HG03159 (cell line): ENCODE measurements around the gene RHOT1.
A peak's percentile ranks its signal among the peaks of the same experiment; 100 is the strongest.
"Not testable (repeated sequence)": the region's sequence is repeated elsewhere in the genome, so short reads cannot be mapped to it uniquely, and the experiment has no call there.

Source experiments
- ATAC-seq: cut with Tn5 transposase; IDR thresholded peaks from one replicate; pipeline ENCODE4 v1.9.1; 2021; ENCODE audit warnings: mild to moderate bottlenecking, moderate library complexity; ENCODE audit not compliant: unreplicated experiment

Gene RHOT1

GRCh38 chr17:32123782-32124181 lies 18.5 kb upstream of the RHOT1 start:
- ATAC-seq: no peak

- ATAC-seq: no peak
Measured at GRCh38 chr17:32124985-32125847, 17.1 kb upstream of the RHOT1 start.

GRCh38 chr17:32125848-32126153 lies 16.5 kb upstream of the RHOT1 start:
- no peak for ATAC-seq

- no peak for ATAC-seq
Measured at GRCh38 chr17:32126325-32126724, 16.0 kb upstream of the RHOT1 start.

DNA sequence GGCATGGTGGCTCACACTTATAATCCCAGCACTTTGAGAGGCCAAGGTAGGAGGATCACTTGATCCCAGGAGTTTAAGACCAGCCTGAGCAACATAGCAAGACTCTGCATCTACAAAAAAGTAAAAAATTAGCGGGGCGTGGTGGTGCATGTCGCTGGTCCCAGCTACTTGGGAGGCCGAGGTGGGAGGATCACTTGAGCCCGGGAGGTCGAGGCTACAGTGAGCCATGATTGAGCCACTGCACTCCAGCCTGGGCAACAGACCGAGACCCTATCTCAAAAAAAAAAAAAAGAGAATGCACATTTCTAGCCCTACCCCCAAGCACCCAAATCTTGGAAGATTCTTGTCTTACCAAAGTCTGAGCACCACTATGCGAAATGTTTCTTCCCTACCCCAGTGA lies 15.6 kb upstream of the RHOT1 start:
- no peak for ATAC-seq

- ATAC-seq: peak; percentile 78
Measured at GRCh38 chr17:32127158-32127897, 15.0 kb upstream of the RHOT1 start.

DNA sequence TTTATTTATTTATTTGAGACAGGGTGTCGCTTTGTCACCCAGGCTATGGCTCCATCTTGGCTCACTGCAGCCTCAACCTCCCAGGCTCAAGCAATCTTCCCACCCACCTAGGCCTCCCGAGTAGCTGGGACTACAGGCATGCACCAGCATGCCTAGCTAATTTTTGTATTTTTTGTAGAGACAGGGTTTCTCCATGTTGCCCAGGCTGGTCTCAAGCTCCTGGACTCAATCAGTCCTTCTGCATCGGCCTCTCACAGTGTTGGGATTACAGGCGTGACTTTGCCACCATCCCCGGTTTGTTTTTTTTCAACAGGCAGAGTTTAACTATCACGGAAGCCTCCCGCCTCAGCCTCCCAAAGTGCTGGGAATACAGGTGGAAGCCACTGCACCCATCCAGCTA lies 13.8 kb upstream of the RHOT1 start:
- ATAC-seq: not testable (repeated sequence)

- ATAC-seq: not testable (repeated sequence)
Measured at GRCh38 chr17:32135497-32136117, 6.7 kb upstream of the RHOT1 start.

- ATAC-seq: no peak
Measured at GRCh38 chr17:32136856-32137255, 5.4 kb upstream of the RHOT1 start.

GRCh38 chr17:32139504-32139903 lies 2.8 kb upstream of the RHOT1 start:
- ATAC-seq: not testable (repeated sequence)

DNA sequence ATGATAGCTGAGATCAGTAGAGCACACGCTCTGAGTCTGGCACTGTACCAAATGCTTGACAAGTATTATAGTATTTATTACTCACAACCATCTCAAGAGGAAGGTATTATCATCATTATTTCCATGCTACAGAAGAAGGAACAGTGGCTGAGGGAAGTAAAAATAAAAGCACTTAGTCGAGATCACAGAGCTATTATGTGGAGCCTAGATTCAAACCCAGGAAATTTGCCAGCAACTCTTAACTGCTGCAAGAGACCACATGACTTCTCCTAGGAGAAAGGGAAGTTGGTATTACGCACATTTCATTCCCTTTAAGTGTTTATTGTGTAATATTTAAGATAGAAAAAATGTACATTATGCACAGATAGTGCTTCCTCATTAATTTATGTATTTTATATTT lies 1.0 kb upstream of the RHOT1 start:
- no peak for ATAC-seq

DNA sequence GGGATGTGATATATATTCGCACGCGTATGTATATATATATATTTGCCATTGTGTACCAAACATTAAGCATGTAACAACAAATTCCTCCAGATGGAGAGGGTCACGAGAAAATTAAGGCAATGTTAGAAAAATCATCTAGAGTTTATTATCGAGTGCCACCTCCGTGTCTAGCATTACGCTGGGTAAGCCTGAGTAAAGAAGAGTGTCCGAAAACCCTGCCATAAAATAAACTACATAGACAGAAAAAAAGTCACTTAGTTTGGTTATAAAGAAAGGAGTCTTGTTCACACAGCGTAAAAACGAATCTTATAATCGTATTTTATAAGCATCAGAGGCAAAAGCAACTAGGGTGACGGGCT lies 644 bp upstream of the RHOT1 start:
- no peak for ATAC-seq

DNA sequence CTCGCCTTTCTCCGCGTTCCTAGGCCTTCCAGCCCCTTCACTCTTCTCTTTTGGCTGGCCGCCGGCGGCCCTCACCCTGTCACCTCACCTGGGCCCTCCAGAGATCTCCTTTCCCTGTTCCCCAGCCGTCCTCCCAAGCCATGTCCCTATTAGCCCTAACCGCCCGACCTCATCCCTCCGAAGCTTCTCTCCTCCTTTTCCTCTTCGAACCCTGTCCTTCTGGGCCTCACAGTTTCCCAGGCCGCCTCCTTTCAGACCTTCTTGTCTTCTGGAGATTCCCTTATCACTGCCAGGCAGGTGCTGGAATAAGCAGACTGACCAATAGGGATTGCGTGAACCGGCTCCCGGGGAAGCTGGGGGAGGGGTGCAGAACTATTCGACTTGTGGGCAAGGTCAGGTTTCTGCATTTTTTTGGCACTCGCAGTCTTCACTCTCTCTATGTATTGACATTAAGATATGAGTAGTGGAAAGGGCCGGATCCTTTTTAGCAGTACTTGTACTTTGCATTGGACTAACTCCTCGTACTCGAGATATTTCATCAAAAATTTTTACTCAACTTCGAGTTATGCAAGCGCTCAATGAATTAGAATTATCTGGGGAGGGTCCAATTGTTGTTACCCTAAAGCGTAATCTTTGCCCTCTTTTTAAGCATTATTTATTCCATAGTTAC lies 690 bp downstream of the RHOT1 start:
- no peak for ATAC-seq

DNA sequence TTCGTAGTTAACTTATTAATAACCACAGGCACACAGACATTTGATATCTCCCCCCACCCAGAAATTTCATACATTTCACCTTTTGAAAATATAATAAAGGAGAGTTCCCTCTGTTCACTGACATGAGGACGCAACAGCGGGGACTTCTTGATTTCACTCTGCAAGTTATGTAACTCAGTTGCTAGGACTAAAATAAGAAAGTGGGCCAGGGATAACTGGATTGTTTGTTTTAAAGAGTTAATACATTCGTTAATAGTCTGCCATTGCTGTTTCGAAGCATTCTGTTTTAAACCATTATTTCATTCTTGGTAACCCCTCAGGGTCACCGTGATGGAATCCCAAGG lies 1.2 kb downstream of the RHOT1 start:
- no peak for ATAC-seq

GRCh38 chr17:32144442-32144841 lies 2.1 kb downstream of the RHOT1 start:
- ATAC-seq: not testable (repeated sequence)

DNA sequence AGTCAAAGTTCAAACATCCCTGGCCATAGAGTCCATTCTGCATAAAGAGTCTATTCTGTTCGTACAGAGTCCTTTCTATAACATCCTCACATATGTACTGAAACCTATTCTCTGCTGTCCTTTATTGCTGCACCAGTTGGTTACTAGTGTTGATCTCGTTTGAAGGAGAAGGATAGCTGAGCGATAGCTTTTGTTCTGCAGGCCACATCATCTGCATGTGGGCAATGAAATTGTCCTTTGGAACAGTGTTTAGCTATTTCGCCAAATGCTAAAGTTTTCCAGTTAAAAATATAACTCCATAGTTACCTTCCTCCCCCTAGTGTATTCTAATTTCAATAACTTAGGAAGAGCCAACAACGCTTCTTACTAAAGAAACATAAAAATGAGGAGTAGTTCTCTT lies 6.0 kb downstream of the RHOT1 start:
- no peak for ATAC-seq

GRCh38 chr17:32150358-32150757 lies 8.1 kb downstream of the RHOT1 start:
- ATAC-seq: no peak

DNA sequence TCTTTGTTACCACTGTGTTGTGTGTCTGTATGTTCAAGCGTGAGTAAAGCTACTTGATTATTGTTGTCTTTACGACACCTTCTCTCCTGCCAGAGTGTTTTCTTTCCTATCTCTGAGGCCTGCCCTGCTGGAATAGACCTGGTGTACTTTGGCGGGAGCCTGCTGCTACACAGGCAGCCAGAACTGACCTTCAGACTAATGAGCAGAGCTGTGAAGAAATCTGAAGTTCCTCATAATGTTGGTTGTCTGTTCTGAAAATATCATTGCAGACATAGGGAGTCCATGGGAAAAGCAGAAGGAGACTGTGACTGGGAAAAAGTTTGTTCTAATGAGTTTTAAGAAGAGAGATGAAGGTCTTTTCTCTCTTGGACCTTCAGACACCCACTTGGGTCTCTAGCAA lies 9.8 kb downstream of the RHOT1 start:
- no peak for ATAC-seq

GRCh38 chr17:32155896-32156295 lies 13.6 kb downstream of the RHOT1 start:
- ATAC-seq: no peak

DNA sequence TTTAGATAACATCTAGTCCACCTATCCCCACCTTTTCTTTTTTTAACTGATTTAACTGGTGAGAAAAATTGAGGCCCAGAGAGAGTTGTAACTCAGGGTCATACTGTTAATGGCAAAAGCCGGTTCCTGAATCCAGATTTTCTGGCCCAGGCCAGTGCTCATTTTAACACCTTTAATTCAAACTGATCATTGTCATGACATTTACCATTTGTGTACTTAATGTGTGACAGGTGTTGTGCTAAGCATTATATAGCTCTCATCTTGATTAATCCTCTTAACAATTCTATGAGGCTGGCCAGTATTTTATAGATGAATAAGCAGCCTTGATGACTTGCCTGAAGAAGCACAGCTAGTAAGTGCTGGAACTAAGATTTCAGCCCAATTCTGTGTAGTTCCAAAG lies 14.4 kb downstream of the RHOT1 start:
- no peak for ATAC-seq

DNA sequence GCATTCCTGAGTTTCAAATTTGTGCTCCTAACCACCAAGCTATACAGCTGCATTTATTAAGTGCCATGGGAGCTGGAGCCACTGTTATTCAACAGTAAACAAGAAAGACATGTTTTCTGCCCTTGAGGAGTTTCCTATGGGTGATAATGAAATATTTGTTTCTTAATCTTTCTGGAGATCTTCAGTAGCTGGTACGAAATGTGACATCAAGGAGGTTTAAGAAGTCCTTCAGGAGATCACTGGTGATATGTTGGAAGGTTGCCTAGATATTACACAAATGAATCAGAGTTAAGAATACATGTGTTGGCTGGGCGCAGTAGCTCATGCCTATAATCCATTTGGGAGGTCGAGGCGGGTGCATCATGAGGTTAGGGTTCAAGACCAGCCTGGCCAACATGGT lies 14.9 kb downstream of the RHOT1 start:
- ATAC-seq: no peak
